GM12878 (cell line): ENCODE data around the gene NAV1.

Experiments
- SUZ12 ChIP-seq: fragments of 200-600 bp; sonication (generic); IDR thresholded peaks from one replicate; pipeline ENCODE4 v1.6.1; 2018; ENCODE audit warnings: antibody characterized with exemption, mild to moderate bottlenecking; ENCODE audit not compliant: unreplicated experiment
- YBX1 ChIP-seq: fragments of 450-650 bp; IDR thresholded peaks from 2 replicates; pipeline ENCODE4 v1.6.1; 2016; ENCODE audit warnings: antibody characterized with exemption
- ZNF274 ChIP-seq: IDR thresholded peaks from one replicate; pipeline ENCODE4 v1.8.0; 2011; ENCODE audit not compliant: insufficient read length, insufficient read depth

DNA sequence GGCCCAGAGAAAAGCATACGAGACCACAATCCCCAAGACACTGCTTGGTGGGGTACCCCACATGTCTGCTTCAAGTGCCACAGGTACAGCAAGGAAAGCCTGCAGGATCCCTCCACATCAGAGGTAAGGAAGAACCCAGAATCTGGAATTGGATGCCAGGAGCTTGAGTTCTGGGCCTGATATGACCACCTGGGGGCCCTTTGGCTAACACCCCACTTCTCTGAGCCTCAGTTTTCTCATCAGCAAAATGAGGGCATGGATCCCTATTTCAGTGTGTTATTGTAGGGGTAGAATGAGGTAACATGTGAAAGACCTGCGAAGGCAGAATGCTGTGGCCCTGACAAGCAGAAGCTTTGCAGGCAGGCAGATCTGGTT lies 24.5 kb downstream of the NAV1 start:
- TF ChIP-seq SUZ12 (no peak), YBX1 (no peak), ZNF274 (no peak)
